ENCODE measurements around the gene CHCHD6. TPM values are rescaled to one million over a fixed set of nuclear protein-coding genes. Genes with fewer than 3 reads are reported as not detected.

CHCHD6 gene
- total RNA-seq, 2 experiments from 2014 or later = 16.6 to 21.2 TPM

DNA sequence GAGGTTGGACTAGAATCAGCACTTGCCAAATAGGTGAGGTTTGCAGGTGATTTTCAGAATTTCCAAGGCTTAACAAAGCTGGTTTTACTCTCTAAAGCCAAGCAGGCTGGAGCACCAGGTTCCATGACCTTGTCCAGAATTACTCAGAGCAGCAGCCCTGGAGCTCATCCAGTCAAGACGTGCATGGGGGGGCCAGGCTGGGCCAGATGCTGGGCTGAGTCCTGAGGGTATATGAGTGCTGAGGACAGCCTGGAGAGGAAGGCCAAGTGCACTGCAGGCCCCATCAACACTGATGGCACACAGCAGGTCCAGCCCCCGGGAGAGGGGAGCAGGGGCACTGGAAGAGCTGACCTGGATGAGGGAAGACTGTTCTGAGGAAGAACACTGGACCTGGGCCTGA is 46.1 kb upstream of the CHCHD6 start:
- TF ChIP-seq, protein P1, sequence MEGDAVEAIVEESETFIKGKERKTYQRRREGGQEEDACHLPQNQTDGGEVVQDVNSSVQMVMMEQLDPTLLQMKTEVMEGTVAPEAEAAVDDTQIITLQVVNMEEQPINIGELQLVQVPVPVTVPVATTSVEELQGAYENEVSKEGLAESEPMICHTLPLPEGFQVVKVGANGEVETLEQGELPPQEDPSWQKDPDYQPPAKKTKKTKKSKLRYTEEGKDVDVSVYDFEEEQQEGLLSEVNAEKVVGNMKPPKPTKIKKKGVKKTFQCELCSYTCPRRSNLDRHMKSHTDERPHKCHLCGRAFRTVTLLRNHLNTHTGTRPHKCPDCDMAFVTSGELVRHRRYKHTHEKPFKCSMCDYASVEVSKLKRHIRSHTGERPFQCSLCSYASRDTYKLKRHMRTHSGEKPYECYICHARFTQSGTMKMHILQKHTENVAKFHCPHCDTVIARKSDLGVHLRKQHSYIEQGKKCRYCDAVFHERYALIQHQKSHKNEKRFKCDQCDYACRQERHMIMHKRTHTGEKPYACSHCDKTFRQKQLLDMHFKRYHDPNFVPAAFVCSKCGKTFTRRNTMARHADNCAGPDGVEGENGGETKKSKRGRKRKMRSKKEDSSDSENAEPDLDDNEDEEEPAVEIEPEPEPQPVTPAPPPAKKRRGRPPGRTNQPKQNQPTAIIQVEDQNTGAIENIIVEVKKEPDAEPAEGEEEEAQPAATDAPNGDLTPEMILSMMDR (IDR thresholded peaks at IDR 0.05) = no peak
- CTCF ChIA-PET = interaction anchor here (0.6 to 3.0 kb wide), 4 partner anchors 13 to 917 kb away, joined by 3 to 12 read pairs (median 4); no protein-coding TSS in a partner anchor

DNA sequence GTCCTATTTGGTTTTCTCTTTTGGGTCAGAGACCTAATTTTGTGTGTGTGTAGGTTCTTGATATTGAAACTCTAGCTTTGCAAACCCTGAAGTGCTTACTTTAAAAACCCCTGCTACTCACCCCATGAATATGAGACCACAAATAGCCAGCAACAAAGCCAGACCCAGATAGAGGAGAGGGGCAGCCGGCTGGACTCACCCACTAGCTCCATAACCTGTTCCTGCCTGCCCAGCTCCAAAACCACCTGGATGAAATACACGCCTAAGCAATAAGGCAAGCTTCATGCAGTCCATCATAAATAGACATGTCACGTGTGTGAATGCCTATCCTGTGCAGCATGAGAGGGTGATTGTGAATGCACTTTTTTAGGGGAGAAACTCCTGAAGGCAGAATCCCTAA is 45.5 kb upstream of the CHCHD6 start:
- H3K27me3 Mint-ChIP-seq = peaks cover 2% of the 10 kb centered on the region
- ATAC-seq = no peak
- TF ChIP-seq, protein P1 (IDR thresholded peaks at IDR 0.05) = no peak
- DNase-seq = no peak
- H3K27ac Mint-ChIP-seq = no peak overlapping the region
- intact Hi-C loops (cut with micrococcal nuclease) = no loop called here
- ChIA-PET CTCF (interaction anchor here (1.5 to 1.9 kb wide), 2 partner anchors 14 to 21 kb away, joined by 3 to 8 read pairs; no protein-coding TSS in a partner anchor), POLR2A (no interaction called here)
- H3K9me3 Mint-ChIP-seq = no peaks in the 10 kb centered on the region
- no peak overlapping the region for H3K4me3 Mint-ChIP-seq
- no peaks in the 10 kb centered on the region for H3K36me3 Mint-ChIP-seq (ENCODE audit: low read depth)
- peaks cover 2% of the 10 kb centered on the region for H3K4me1 Mint-ChIP-seq (ENCODE audit: low read depth)

More for the DNA sequence above, 46.1 kb upstream of the CHCHD6 start:
- DNase-seq (no peak), ATAC-seq (no peak)
- POLR2A ChIA-PET = no interaction called here
- Mint-ChIP-seq H3K27ac (no peak overlapping the region), H3K9me3 (no peaks in the 10 kb centered on the region), H3K36me3 (ENCODE audit: low read depth) (no peaks in the 10 kb centered on the region), H3K4me1 (ENCODE audit: low read depth) (peaks cover 2% of the 10 kb centered on the region), H3K27me3 (peaks cover 2% of the 10 kb centered on the region), H3K4me3 (no peak overlapping the region)
- intact Hi-C loops (cut with micrococcal nuclease) = no loop called here

DNA sequence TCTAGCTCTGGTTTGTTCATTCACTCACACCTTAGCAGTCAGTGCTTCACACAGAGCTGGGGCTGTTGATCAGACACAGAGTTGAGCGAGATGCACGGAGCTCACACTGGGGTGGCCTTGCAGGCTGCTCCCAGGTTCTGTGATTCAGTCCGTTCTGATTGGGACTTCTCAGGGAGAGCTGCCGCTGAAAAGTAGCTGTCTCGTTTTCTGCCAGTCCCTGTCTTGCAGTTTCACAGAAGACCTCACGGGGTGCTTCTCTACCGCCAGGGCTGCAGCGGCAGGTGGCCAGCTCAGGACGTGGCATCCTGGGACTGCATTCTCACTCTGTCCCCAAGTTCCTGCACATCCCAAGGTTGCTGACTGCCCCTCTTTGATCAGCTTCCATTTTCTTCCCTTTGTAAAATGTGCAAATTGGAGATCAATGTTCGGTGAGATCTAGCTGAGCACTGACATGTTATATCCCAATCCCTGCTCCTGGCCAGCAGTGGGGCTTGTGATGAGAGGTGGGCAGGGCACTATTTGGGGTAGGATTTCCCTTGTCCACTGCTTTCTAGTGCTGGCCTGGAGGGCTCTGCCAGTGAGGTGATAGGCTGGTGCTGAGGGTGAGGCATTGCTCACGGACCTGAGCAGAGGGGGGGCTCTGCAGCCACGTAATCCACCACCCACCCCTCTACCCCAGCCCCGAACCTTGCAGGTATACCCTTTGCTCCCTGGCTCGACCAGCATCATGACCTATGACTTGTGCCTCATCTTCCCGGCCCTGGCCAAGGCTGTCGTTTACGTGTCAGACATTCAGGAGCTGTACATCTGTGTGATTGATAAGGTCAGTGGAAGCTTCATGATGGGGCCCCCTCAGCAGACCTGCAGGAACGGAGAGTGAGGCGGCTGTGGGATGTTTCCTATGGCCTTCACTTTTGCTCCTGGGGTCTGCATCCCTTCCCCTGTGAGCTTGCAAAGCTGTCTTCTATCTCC is 43.8 kb upstream of the CHCHD6 start:
- Mint-ChIP-seq H3K27me3 (no peaks in the 10 kb centered on the region), H3K9me3 (no peaks in the 10 kb centered on the region), H3K4me3 (no peak overlapping the region), H3K4me1 (ENCODE audit: low read depth) (no peaks in the 10 kb centered on the region), H3K27ac (no peak overlapping the region), H3K36me3 (ENCODE audit: low read depth) (no peaks in the 10 kb centered on the region)
- DNase-seq = no peak
- CTCF ChIA-PET = interaction anchor here (1.5 to 1.9 kb wide), 2 partner anchors 19 to 29 kb away, joined by 3 to 8 read pairs; no protein-coding TSS in a partner anchor
- intact Hi-C loops (cut with micrococcal nuclease) = no loop called here
- POLR2A ChIA-PET = no interaction called here
- ATAC-seq = no peak
- TF ChIP-seq, protein P1 (IDR thresholded peaks at IDR 0.05) = no peak

DNA sequence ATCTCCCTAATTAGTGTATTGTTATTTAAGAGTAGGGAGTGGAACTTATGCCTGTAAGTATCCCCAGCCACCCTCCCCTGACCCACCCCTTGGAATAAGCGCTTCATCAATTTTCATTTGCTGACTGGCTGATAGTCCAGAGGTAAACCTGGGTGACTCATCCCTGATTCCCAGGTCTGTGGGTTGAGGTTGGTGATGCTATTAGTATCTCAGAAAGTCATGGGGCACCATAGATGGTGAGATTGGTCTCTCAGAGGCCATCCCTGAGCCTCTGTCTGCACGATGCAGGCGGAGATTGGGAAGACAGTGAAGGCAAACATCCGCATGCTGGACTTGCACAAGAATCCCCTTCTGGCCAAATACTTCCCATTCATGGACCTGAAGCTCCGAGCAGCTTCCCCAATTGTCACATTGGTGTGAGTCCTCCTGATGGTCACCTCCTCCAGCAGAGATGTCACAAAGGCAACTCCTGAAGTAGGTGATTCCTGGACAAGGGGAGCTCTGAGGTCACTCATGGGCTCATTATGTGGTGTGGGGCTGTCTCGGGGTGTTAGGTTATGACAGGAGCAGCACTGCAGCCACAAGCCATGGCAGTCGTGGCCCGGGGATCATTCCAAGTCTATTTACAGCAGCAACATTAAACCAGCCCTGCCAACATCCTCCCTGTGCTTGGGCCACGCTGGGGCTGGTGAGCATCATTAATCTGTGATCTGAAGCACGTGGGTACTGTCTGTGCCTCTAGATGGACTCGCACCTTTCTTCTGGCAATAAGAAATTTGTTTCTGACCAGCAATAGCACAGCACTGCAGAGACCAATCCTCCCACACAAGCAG is 42.3 kb upstream of the CHCHD6 start:
- CTCF ChIA-PET = no interaction called here
- TF ChIP-seq, protein P1 (IDR thresholded peaks at IDR 0.05) = no peak
- Mint-ChIP-seq H3K27me3 (no peaks in the 10 kb centered on the region), H3K4me1 (ENCODE audit: low read depth) (no peaks in the 10 kb centered on the region), H3K4me3 (no peak overlapping the region), H3K9me3 (no peaks in the 10 kb centered on the region), H3K36me3 (ENCODE audit: low read depth) (no peaks in the 10 kb centered on the region), H3K27ac (no peak overlapping the region)
- POLR2A ChIA-PET = no interaction called here
- intact Hi-C loops (cut with micrococcal nuclease) = no loop called here
- DNase-seq (no peak), ATAC-seq (no peak)

Measured in activated CD8-positive, alpha-beta T cell treated with anti-CD3 and anti-CD28 coated beads for 36 hours (primary cell).